Measurements from ENCODE around the gene BLM. TPM values are rescaled to one million over a fixed set of nuclear protein-coding genes. Genes with fewer than 3 reads are reported as not detected.

BLM gene
- total and polyA plus RNA-seq, 2 experiments from 2014 or later: 1.9 to 4.8 TPM

DNA sequence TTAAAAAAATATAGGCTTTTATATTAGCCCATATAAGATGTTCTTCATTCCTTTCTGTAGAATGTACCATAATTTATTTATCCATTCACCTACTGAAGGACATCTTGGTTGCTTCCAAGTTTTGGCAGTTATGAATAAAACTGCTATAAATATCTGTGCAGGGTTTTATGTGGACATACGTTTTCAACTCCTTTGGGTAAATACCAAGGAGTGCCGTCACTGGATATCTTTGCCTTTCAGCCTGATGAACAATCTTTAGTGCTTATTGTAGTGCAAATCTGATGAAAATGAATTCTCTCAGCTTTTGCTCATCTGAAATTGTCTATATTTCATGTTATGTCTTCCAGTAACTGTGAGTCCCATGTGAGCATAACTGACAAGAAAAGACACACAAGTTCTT lies 26.6 kb upstream of the BLM start:
- Histone ChIP-seq H3K79me2 (ENCODE audit: insufficient read depth) (no peaks in the 10 kb centered on the region), H3K9ac (no peak overlapping the region), H2AFZ (no peak overlapping the region), H3K27me3 (replicated peaks; ENCODE audit: insufficient read depth) (no peaks in the 10 kb centered on the region), H3K9me3 (ENCODE audit: low read depth) (no peaks in the 10 kb centered on the region), H3K4me1 (ENCODE audit: insufficient read depth) (no peaks in the 10 kb centered on the region), H4K20me1 (ENCODE audit: insufficient read depth) (no peaks in the 10 kb centered on the region), H3K27ac (no peak overlapping the region), H3K36me3 (ENCODE audit: low read depth) (no peaks in the 10 kb centered on the region), H3K9me2 (ENCODE audit: insufficient read depth) (no peaks in the 10 kb centered on the region), H3K4me2 (ENCODE audit: unreplicated experiment) (no peak overlapping the region), H3F3A (ENCODE audit: insufficient read depth) (no peaks in the 10 kb centered on the region), H3K4me3 (no peak overlapping the region)
- WGBS, 2 experiments (ENCODE audit: low coverage in 1 of 2, low lambda C conversion rate in 2 of 2, missing lambda C conversion rate in 2 of 2): 77 to 78% methylated on average over 2 of the region's 2 CpGs
- TF ChIP-seq EZH2phosphoT487 (IDR thresholded peaks at IDR 0.05; ENCODE audit: insufficient read depth, low read depth) (no peak), EZH2 (IDR thresholded peaks at IDR 0.05; ENCODE audit: insufficient read depth, poor library complexity, severe bottlenecking) (no peak)
- in situ Hi-C loops (cut with MboI): no loop called here
- DNase-seq: no peak

DNA sequence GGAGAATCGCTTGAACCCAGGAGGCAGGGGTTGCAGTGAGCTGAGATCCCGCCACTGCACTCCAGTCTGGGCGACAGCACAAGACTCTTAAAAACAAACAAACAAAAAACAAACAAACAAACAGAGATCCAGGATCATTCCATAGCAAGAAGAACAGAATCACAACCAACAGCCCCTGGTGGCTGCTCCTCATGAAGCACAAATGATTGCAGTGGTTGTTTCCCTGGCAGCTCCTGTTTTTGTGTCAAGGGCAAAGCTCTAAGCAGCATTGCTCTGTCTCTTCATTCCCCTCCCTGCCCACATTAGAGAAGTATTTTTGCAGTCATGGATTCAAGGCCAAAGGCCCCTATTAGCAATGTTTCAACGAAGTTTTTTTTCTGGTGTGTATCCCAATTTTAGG lies 25.8 kb upstream of the BLM start:
- H3K9ac ChIP-seq: no peak overlapping the region

DNA sequence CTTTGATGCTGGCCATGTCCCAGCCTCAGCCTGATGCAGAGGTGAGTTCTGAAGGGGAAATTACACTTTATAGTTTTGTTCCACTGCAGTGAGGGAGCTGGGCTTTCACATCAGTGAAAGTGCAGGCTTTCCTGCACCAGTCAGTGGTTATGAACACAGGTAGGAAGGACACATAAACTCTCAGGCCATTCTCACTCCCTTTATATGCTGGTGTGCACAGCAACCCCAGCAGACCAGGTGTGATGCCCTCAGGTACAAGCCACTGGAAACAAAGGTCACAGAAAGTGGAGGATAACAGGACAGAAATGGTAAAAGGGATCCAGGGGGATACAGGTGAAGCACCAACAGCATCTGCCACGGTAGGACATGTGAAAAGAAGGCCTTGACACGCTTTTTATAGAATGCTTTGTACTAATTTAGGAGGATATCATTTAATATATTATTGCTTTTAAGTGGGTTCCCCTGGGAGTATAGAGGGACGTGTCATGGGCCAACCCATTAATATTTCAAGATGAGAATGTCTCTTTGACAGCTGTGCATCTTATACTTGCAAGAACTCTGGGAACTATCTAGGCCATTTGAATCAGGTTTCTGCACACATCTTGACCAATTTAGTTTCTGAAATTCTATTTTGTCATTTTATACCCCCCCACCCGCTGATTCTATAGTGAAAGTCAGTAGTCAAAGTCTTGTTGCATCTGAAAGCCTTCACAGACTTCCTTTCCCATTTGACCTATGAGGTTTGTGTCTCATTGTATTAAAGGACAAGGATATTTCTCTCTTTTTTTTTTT lies 25.0 kb upstream of the BLM start:
- TF ChIP-seq EZH2 (IDR thresholded peaks at IDR 0.05; ENCODE audit: insufficient read depth, poor library complexity, severe bottlenecking) (no peak), EZH2phosphoT487 (IDR thresholded peaks at IDR 0.05; ENCODE audit: insufficient read depth, low read depth) (no peak)
- Histone ChIP-seq H3K79me2 (ENCODE audit: insufficient read depth) (no peaks in the 10 kb centered on the region), H3K36me3 (ENCODE audit: low read depth) (no peaks in the 10 kb centered on the region), H3K4me3 (no peak overlapping the region), H3K9ac (no peak overlapping the region), H3K27ac (no peak overlapping the region), H3K4me1 (ENCODE audit: insufficient read depth) (no peaks in the 10 kb centered on the region), H3K9me2 (ENCODE audit: insufficient read depth) (no peaks in the 10 kb centered on the region), H3F3A (ENCODE audit: insufficient read depth) (no peaks in the 10 kb centered on the region), H2AFZ (no peak overlapping the region), H3K9me3 (ENCODE audit: low read depth) (no peaks in the 10 kb centered on the region), H3K27me3 (replicated peaks; ENCODE audit: insufficient read depth) (no peaks in the 10 kb centered on the region), H4K20me1 (ENCODE audit: insufficient read depth) (no peaks in the 10 kb centered on the region), H3K4me2 (ENCODE audit: unreplicated experiment) (no peak overlapping the region)
- in situ Hi-C loops (cut with MboI): no loop called here
- no peak for DNase-seq
- 83 to 85% methylated on average over 4 of the region's 4 CpGs for WGBS, 2 experiments (ENCODE audit: low coverage in 1 of 2, low lambda C conversion rate in 2 of 2, missing lambda C conversion rate in 2 of 2)

More for the DNA sequence above, 25.8 kb upstream of the BLM start:
- in situ Hi-C loops (cut with MboI): no loop called here
- H4K20me1 ChIP-seq (ENCODE audit: insufficient read depth): no peaks in the 10 kb centered on the region
- H3K79me2 ChIP-seq (ENCODE audit: insufficient read depth): no peaks in the 10 kb centered on the region
- H3K36me3 ChIP-seq (ENCODE audit: low read depth): no peaks in the 10 kb centered on the region
- WGBS, 2 experiments (ENCODE audit: low coverage in 1 of 2, low lambda C conversion rate in 2 of 2, missing lambda C conversion rate in 2 of 2): 78 to 87% methylated on average over 4 of the region's 4 CpGs
- no peaks in the 10 kb centered on the region for H3K9me2 ChIP-seq (ENCODE audit: insufficient read depth)
- DNase-seq: peak; percentile 25
- no peak overlapping the region for H2AFZ ChIP-seq
- H3F3A ChIP-seq (ENCODE audit: insufficient read depth): no peaks in the 10 kb centered on the region
- no peaks in the 10 kb centered on the region for H3K27me3 ChIP-seq (replicated peaks; ENCODE audit: insufficient read depth)
- H3K27ac ChIP-seq: no peak overlapping the region
- no peaks in the 10 kb centered on the region for H3K4me1 ChIP-seq (ENCODE audit: insufficient read depth)
- no peak overlapping the region for H3K4me2 ChIP-seq (ENCODE audit: unreplicated experiment)
- TF ChIP-seq EZH2 (IDR thresholded peaks at IDR 0.05; ENCODE audit: insufficient read depth, poor library complexity, severe bottlenecking) (no peak), EZH2phosphoT487 (IDR thresholded peaks at IDR 0.05; ENCODE audit: insufficient read depth, low read depth) (no peak)
- H3K4me3 ChIP-seq: no peak overlapping the region
- H3K9me3 ChIP-seq (ENCODE audit: low read depth): no peaks in the 10 kb centered on the region

DNA sequence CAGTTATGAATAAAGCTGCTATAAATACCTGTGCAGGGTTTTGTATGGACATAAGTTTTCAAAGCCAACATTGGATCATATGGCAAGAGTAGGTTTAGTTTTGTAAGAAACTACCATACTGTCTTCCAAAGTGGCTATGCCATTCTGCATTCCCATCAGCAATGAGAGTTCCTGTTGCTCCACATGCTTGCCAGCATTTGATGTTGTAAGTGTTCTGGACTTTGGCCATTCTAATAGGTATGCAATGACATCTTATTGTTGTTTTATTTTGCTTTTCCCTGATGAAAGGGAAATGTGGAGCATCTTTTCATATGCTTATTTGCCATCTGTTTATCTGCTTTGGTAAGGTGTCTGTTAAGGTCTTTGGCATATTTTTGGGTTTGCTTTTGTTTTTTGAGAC lies 22.2 kb upstream of the BLM start:
- no peak overlapping the region for H3K9ac ChIP-seq
- no peak overlapping the region for H3K4me2 ChIP-seq (ENCODE audit: unreplicated experiment)
- H3K9me2 ChIP-seq (ENCODE audit: insufficient read depth): no peaks in the 10 kb centered on the region
- DNase-seq: no peak
- H3K4me1 ChIP-seq (ENCODE audit: insufficient read depth): no peaks in the 10 kb centered on the region
- in situ Hi-C loops (cut with MboI): no loop called here
- no peak for TF ChIP-seq EZH2 (IDR thresholded peaks at IDR 0.05; ENCODE audit: insufficient read depth, poor library complexity, severe bottlenecking)
- TF ChIP-seq EZH2phosphoT487 (IDR thresholded peaks at IDR 0.05; ENCODE audit: insufficient read depth, low read depth): no peak
- no peaks in the 10 kb centered on the region for H3K27me3 ChIP-seq (replicated peaks; ENCODE audit: insufficient read depth)
- H3K9me3 ChIP-seq (ENCODE audit: low read depth): no peaks in the 10 kb centered on the region
- no peaks in the 10 kb centered on the region for H4K20me1 ChIP-seq (ENCODE audit: insufficient read depth)
- no peak overlapping the region for H3K27ac ChIP-seq
- H3F3A ChIP-seq (ENCODE audit: insufficient read depth): no peaks in the 10 kb centered on the region
- H3K79me2 ChIP-seq (ENCODE audit: insufficient read depth): no peaks in the 10 kb centered on the region
- H3K36me3 ChIP-seq (ENCODE audit: low read depth): no peaks in the 10 kb centered on the region
- no peak overlapping the region for H3K4me3 ChIP-seq
- no peak overlapping the region for H2AFZ ChIP-seq

Measured in GM23248 (cell line).